HepG2 (cell line): ENCODE results near the gene SCAMP3.

Source experiments
- ATF7-NPFF ChIP-seq: sonication (generic); formaldehyde crosslinking; IDR thresholded peaks from 2 replicates; pipeline ENCODE4 v1.8.1; 2023; ENCODE audit warnings: mild to moderate bottlenecking, low read depth, missing genetic modification reagents, moderate library complexity
- KLF16 ChIP-seq, 2 experiments: sonication (generic) in 1 of 2; formaldehyde crosslinking in 1 of 2; IDR thresholded peaks; 2 replicates each; pipeline versions ENCODE4 v1.6.1 to v1.8.0; 2016 to 2023; ENCODE audit warnings: missing genetic modification reagents in 2 of 2, missing compliant biosample characterization in 1 of 2
- SMARCC2 ChIP-seq: fragments of 450-650 bp; IDR thresholded peaks from 2 replicates; pipeline ENCODE4 v1.6.1; 2017; ENCODE audit warnings: antibody characterized with exemption, mild to moderate bottlenecking
- XRCC5 ChIP-seq: fragments of 200-400 bp; formaldehyde crosslinking; optimal IDR thresholded peaks from 2 replicates; pipeline ENCODE3; 2017; ENCODE audit warnings: mild to moderate bottlenecking, low read length
- ZNF224 ChIP-seq: sonication (generic); formaldehyde crosslinking; IDR thresholded peaks from 2 replicates; pipeline ENCODE4 v1.5.0; 2020; ENCODE audit warnings: mild to moderate bottlenecking, missing genetic modification reagents
- ZZZ3 ChIP-seq: sonication (generic); formaldehyde crosslinking; IDR thresholded peaks from 2 replicates; pipeline ENCODE4 v1.4.0; 2020; ENCODE audit warnings: missing genetic modification reagents, mild to moderate bottlenecking, borderline replicate concordance

DNA sequence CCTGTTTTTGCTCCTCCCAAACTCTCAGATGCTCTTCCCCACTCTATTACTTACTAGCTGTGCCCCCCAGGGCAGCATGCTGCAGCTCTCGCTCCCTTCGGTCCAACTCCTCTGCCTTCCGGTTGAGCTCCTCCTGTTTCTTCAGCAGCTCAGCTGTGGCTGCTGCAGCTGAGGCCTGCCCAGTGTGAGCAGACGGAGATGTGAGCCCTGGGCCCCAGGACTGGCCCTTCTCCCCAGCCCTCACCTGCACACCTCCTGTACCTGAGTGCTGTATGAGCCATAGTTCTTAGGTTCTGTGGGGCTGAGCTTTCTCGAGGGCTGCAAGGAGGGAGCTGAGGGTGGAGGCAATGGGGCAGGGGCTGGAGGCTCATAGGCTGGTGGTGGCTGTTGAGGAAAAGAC lies 1.9 kb downstream of the SCAMP3 start:
- TF ChIP-seq KLF16 (CRISPR knock-in tag; IDR thresholded peaks at IDR 0.05) (no peak), ZZZ3 (CRISPR knock-in tag) (no peak), ATF7-NPFF (no peak), SMARCC2 (no peak), ZNF224 (CRISPR knock-in tag) (no peak), XRCC5 (no peak)
